ENCODE data around the gene TSPAN9.

TSPAN9 gene

DNA sequence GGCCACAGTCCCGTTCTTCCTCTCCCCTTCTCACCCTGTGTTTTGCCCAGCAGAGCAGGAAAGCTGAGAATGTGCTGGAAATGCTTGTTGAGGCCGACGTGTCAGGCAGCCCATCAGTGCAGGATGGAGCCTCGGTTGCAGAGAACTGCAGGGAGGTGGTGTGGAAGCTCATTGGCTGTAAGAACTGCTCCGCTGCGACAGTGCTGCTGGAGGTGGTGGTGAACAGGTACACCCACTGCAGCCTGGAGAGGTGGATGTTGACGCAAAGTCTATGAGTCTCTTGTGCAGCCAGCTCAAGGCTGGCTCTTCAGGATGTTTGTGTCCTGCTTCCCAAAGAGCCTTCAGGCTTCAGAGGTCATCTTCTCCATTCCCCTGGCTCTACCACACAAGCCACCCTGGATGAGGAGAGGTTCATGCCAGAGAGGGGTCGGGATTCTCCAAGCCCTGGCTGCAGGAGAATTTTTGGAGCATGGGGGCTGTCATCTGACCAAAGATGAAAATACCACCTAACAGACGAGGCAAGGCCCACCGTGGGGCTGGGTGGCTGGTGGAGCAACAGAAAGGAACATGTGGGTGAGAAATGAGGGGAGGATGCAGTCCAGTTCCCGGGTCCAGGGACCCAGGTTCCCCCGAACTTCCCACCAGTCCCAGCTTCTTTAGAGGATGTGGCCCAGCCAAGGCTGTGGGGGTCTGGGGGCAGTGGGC lies 239.7 kb downstream of the TSPAN9 start:
- DNase-seq (ENCODE audit: low spot score): no peak

DNA sequence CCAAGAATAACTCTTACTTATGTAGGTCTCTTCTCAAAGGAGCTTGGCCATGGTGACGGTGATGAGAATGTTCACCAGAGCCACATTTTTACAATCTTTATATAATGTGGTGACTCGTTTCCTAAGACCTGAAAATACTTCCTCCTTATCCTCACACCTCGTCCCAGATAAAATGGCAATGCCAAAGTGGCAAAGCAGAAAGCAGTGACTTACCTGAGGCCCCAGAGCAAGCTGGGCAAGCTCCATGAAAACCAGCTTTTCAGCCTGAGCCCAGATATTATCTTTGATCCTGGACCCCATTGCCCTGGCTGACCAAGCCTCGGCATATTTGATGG lies 240.3 kb downstream of the TSPAN9 start:
- DNase-seq (ENCODE audit: low spot score): no peak

DNA sequence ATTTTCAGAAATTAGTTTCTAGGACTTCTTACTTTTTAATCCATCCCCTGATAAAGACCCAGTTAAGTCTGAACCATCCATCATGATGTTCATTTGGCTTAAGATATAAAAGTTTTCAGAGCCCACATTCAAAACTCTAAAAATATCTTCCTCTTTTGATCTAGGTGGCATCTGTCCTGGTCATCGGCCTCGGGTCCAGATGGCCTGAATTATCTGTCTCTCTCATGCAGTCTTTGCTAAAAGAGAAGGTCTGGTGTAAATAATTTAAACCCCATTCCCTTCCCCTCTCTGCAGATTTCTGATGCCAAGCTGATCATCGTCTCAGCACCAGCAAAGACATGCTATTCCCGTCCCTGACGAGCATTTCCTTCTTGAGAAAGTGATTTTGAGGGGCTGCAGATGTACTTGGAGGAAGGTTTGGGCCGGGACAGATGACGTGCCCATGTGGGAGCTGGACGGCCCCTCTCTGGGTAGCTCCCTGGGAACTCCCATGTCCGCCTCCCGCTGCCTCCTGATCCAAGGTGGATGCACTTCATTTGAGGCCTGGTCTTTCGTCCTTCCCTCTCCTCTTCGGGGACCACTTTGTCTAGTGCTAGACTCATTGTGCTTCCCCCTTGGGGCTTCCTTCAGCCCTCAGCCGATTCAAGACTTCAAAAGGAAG lies 240.8 kb downstream of the TSPAN9 start:
- no peak for DNase-seq (ENCODE audit: low spot score)

GRCh38 chr12:3319723-3320492 lies 242.7 kb downstream of the TSPAN9 start:
- DNase-seq (ENCODE audit: low spot score): no peak

GRCh38 chr12:3320881-3321509 lies 243.8 kb downstream of the TSPAN9 start:
- DNase-seq (ENCODE audit: low spot score): no peak

DNA sequence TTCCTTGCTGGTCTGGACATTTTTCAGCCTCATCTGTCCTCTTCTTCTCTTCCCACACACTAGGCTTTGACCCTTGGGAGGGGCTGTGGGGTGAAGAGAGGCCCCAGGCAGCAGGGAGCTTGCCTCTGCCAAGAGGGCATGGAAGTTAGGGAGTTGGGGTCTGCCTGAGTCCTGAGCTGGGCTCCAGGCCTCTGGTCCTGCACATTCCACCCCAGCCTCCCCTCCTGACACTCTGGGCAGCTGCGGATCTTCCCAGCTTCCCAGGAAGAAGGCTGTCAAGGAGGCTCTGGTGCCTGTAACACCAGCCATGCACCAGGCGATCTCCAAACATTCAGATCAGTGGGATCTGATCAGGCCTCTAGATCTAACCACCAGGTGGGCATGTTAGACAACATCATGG lies 244.7 kb downstream of the TSPAN9 start:
- no peak for DNase-seq (ENCODE audit: low spot score)

GRCh38 chr12:3323002-3323685 lies 246.0 kb downstream of the TSPAN9 start:
- DNase-seq (ENCODE audit: low spot score): no peak

DNA sequence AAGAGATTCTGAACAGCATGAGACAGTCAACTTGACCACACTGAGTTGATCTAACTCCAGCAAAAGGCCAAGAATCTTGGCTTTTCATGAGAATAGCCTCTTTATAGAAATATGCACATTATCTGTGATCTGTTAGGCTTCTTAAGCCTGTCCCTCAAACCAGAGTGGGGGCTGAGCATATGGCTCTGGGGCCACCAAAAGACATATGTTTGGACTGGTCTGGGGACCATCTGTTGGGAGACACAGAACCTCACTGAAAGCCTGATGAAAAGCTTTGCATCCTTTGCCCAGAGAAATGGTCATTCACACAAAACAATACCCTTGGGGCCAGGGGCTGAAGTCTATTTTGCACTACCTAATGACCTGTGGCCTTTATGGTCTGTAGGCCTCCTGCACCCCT lies 248.6 kb downstream of the TSPAN9 start:
- no peak for DNase-seq (ENCODE audit: low spot score)

DNA sequence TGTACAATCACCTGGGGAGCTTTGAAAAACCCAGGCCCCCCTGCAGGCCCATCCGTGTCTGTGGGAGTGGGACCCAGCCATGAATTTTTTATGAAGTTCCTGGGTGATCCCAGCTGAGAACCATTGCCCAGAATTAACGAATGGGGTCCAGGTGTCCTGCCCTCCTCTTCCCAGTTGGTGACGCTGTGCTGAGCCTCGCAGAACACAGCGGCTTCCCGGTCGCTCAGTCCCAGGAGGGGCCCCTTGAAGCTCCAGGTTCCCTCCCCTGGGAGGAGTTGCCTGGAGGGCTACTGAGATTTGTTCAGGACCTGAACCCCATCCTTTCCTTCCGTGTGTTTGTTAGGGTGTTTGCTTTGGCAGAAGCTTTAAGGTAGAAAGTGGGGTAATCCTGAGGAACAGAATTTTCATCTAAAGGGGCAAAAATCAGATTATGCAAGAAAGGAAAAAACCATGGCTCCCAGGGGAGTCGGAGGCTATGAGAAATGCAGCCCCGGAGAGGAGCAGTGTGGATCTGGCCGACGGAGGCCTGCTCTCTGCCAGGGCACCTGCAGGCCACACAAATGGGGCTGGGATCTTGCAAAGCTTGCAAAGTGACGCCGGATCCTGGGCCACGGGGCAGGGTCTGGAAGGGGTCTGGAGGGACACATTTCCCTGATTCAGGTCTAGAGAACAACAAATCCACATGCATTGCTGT lies 249.1 kb downstream of the TSPAN9 start:
- no peak for DNase-seq (ENCODE audit: low spot score)

GRCh38 chr12:3326850-3327780 lies 249.9 kb downstream of the TSPAN9 start:
- no peak for DNase-seq (ENCODE audit: low spot score)

DNA sequence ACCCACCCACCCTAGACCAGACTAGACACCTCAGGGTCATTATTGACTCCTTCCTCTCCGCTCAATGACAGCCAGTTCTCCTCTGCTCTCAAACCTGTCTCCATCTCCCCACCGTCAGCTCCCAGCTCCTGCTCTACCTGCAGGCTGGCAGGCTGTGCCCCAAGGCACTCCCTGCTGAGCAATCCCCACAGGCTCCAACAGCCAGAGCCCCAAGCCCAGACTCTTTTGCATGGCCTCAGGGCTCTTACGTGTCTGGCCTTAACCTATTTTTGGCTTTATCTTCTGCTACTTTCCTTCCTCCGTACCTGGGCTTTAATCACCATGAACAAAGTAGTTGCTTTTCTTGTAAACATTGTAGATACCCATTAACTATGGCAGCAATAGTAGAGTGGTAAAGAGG lies 250.9 kb downstream of the TSPAN9 start:
- no peak for DNase-seq (ENCODE audit: low spot score)

- DNase-seq (ENCODE audit: low spot score): no peak
Measured at GRCh38 chr12:3328571-3328970, 251.4 kb downstream of the TSPAN9 start.

DNA sequence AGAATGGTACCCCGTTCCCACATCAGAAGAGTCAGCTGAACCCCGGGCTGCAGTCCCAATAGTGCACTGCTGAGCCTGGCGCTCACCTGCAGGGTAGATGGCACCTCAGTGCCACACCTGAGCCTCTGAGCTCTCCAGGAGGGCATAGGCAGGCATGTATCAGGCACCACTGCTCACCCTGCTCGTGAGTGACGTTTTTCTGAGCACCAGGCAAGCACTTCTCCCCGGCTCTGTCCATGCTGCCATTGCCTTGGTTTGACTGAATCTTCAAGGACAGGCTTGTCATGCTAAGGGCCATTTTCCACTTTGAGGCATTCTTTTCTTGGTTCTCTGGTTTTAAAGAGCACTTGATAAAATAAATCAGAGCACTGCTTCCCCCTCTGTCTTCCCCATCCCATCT lies 252.2 kb downstream of the TSPAN9 start:
- DNase-seq (ENCODE audit: low spot score): no peak

- no peak for DNase-seq (ENCODE audit: low spot score)
Measured at GRCh38 chr12:3330976-3331510, 253.9 kb downstream of the TSPAN9 start.

DNA sequence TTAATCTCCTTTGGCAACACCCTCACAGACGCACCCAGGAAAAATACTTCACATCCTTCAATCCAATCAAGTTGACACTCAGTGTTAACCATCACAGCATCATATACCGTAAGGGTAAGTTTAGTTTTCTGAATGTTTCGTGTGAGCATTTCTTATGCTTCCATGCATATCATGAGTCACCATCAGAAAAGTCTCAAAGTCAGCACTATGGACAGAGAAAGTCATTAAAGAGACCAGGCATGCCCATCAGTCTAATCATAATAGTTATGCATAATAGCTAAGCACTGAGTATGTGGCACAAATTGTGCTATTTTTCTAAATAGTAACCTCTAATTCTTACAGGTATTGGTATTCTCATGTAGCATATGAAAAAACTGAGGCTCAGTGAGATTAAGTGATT lies 255.0 kb downstream of the TSPAN9 start:
- DNase-seq (ENCODE audit: low spot score): no peak

DNA sequence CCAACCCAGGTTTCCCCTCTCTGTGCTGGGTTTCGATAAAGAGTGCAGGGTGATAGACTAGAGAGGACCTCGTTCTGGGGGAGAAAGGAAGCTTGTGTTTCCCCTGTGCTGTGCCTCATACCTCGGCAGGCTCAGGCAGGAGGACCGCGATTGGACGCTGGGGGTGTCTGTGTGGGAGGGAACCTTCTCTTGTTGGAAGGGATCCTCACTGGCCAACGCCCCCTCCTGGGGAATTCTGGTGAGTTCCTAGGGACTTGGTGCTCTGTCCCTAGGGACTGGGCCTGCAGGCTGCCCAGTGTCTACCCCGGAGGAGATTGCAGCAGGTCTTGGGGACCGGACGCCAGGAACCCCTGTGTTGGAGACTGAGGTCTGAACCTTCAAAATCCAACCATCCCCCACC lies 256.4 kb downstream of the TSPAN9 start:
- DNase-seq (ENCODE audit: low spot score): no peak

- DNase-seq (ENCODE audit: low spot score): no peak
Measured at GRCh38 chr12:3333991-3334391, 256.8 kb downstream of the TSPAN9 start.

- DNase-seq (ENCODE audit: low spot score): no peak
Measured at GRCh38 chr12:3335078-3335487, 257.9 kb downstream of the TSPAN9 start.
